Measurements from ENCODE around the gene UBE3C.
"Not testable (repeated sequence)": the region's sequence is repeated elsewhere in the genome, so short reads cannot be mapped to it uniquely, and the experiment has no call there.

The UBE3C gene

GRCh38 chr7:157155959-157156358 lies 17.2 kb downstream of the UBE3C start:
- Histone ChIP-seq H3K4me1 (ENCODE audit: control insufficient read depth, insufficient read depth, low read length) (no peaks in the 10 kb centered on the region), H3K4me3 (ENCODE audit: low read length) (no peak overlapping the region), H3K36me3 (ENCODE audit: control insufficient read depth, insufficient read depth, low read length) (no peaks in the 10 kb centered on the region), H3K27ac (ENCODE audit: low read depth, low read length) (no peak overlapping the region), H3K27me3 (ENCODE audit: control insufficient read depth, insufficient read depth, low read length) (no peaks in the 10 kb centered on the region), H3K9ac (ENCODE audit: low read length) (no peak overlapping the region)

- Histone ChIP-seq H3K9ac (ENCODE audit: low read length) (no peak overlapping the region), H3K27ac (ENCODE audit: low read depth, low read length) (no peak overlapping the region), H3K36me3 (ENCODE audit: control insufficient read depth, insufficient read depth, low read length) (no peaks in the 10 kb centered on the region), H3K27me3 (ENCODE audit: control insufficient read depth, insufficient read depth, low read length) (no peaks in the 10 kb centered on the region), H3K4me3 (ENCODE audit: low read length) (no peak overlapping the region), H3K4me1 (ENCODE audit: control insufficient read depth, insufficient read depth, low read length) (no peaks in the 10 kb centered on the region)
These were observed 19.7 kb downstream of the UBE3C start for GRCh38 chr7:157158400-157158799.

GRCh38 chr7:157159537-157159936 lies 20.8 kb downstream of the UBE3C start:
- not testable (repeated sequence) for H3K36me3 ChIP-seq (ENCODE audit: control insufficient read depth, insufficient read depth, low read length); H3K9ac ChIP-seq (ENCODE audit: low read length); H3K4me1 ChIP-seq (ENCODE audit: control insufficient read depth, insufficient read depth, low read length); H3K27ac ChIP-seq (ENCODE audit: low read depth, low read length); H3K4me3 ChIP-seq (ENCODE audit: low read length); H3K27me3 ChIP-seq (ENCODE audit: control insufficient read depth, insufficient read depth, low read length)

GRCh38 chr7:157160433-157160832 lies 21.7 kb downstream of the UBE3C start:
- H3K4me3 ChIP-seq (ENCODE audit: low read length) = no peak overlapping the region
- peaks cover 2% of the 10 kb centered on the region for H3K36me3 ChIP-seq (ENCODE audit: control insufficient read depth, insufficient read depth, low read length)
- no peaks in the 10 kb centered on the region for H3K27me3 ChIP-seq (ENCODE audit: control insufficient read depth, insufficient read depth, low read length)
- H3K4me1 ChIP-seq (ENCODE audit: control insufficient read depth, insufficient read depth, low read length) = no peaks in the 10 kb centered on the region
- no peak overlapping the region for H3K27ac ChIP-seq (ENCODE audit: low read depth, low read length)
- no peak overlapping the region for H3K9ac ChIP-seq (ENCODE audit: low read length)

- no peaks in the 10 kb centered on the region for H3K4me1 ChIP-seq (ENCODE audit: control insufficient read depth, insufficient read depth, low read length)
- no peak overlapping the region for H3K4me3 ChIP-seq (ENCODE audit: low read length)
- H3K27me3 ChIP-seq (ENCODE audit: control insufficient read depth, insufficient read depth, low read length) = no peaks in the 10 kb centered on the region
- no peak overlapping the region for H3K9ac ChIP-seq (ENCODE audit: low read length)
- H3K36me3 ChIP-seq (ENCODE audit: control insufficient read depth, insufficient read depth, low read length) = peaks cover 15% of the 10 kb centered on the region
- H3K27ac ChIP-seq (ENCODE audit: low read depth, low read length) = no peak overlapping the region
These were observed 27.3 kb downstream of the UBE3C start for GRCh38 chr7:157165987-157166386.

- no peak overlapping the region for H3K9ac ChIP-seq (ENCODE audit: low read length)
- H3K4me3 ChIP-seq (ENCODE audit: low read length) = no peak overlapping the region
- no peak overlapping the region for H3K27ac ChIP-seq (ENCODE audit: low read depth, low read length)
- no peaks in the 10 kb centered on the region for H3K27me3 ChIP-seq (ENCODE audit: control insufficient read depth, insufficient read depth, low read length)
- H3K4me1 ChIP-seq (ENCODE audit: control insufficient read depth, insufficient read depth, low read length) = no peaks in the 10 kb centered on the region
- peaks cover 22% of the 10 kb centered on the region for H3K36me3 ChIP-seq (ENCODE audit: control insufficient read depth, insufficient read depth, low read length)
These were observed 29.8 kb downstream of the UBE3C start for GRCh38 chr7:157168571-157168970.

- Histone ChIP-seq H3K4me1 (ENCODE audit: control insufficient read depth, insufficient read depth, low read length) (no peaks in the 10 kb centered on the region), H3K27me3 (ENCODE audit: control insufficient read depth, insufficient read depth, low read length) (no peaks in the 10 kb centered on the region), H3K4me3 (ENCODE audit: low read length) (no peak overlapping the region), H3K9ac (ENCODE audit: low read length) (no peak overlapping the region), H3K36me3 (ENCODE audit: control insufficient read depth, insufficient read depth, low read length) (peaks cover 20% of the 10 kb centered on the region), H3K27ac (ENCODE audit: low read depth, low read length) (no peak overlapping the region)
These were observed 38.0 kb downstream of the UBE3C start for GRCh38 chr7:157176771-157177170.

- H3K4me3 ChIP-seq (ENCODE audit: low read length) = no peak overlapping the region
- no peaks in the 10 kb centered on the region for H3K4me1 ChIP-seq (ENCODE audit: control insufficient read depth, insufficient read depth, low read length)
- H3K27me3 ChIP-seq (ENCODE audit: control insufficient read depth, insufficient read depth, low read length) = no peaks in the 10 kb centered on the region
- no peak overlapping the region for H3K27ac ChIP-seq (ENCODE audit: low read depth, low read length)
- H3K36me3 ChIP-seq (ENCODE audit: control insufficient read depth, insufficient read depth, low read length) = peaks cover 23% of the 10 kb centered on the region
- no peak overlapping the region for H3K9ac ChIP-seq (ENCODE audit: low read length)
These were observed 38.7 kb downstream of the UBE3C start for GRCh38 chr7:157177333-157177982.

GRCh38 chr7:157177983-157178381 lies 39.3 kb downstream of the UBE3C start:
- Histone ChIP-seq H3K36me3 (ENCODE audit: control insufficient read depth, insufficient read depth, low read length) (peaks cover 18% of the 10 kb centered on the region), H3K9ac (ENCODE audit: low read length) (no peak overlapping the region), H3K4me3 (ENCODE audit: low read length) (no peak overlapping the region), H3K27me3 (ENCODE audit: control insufficient read depth, insufficient read depth, low read length) (no peaks in the 10 kb centered on the region), H3K4me1 (ENCODE audit: control insufficient read depth, insufficient read depth, low read length) (no peaks in the 10 kb centered on the region), H3K27ac (ENCODE audit: low read depth, low read length) (no peak overlapping the region)

GRCh38 chr7:157183832-157184231 lies 45.1 kb downstream of the UBE3C start:
- Histone ChIP-seq H3K36me3 (ENCODE audit: control insufficient read depth, insufficient read depth, low read length) (peaks cover 21% of the 10 kb centered on the region), H3K4me3 (ENCODE audit: low read length) (no peak overlapping the region)

GRCh38 chr7:157188091-157188665 lies 49.5 kb downstream of the UBE3C start:
- Histone ChIP-seq H3K4me1 (ENCODE audit: control insufficient read depth, insufficient read depth, low read length) (no peaks in the 10 kb centered on the region), H3K36me3 (ENCODE audit: control insufficient read depth, insufficient read depth, low read length) (peaks cover 20% of the 10 kb centered on the region), H3K27me3 (ENCODE audit: control insufficient read depth, insufficient read depth, low read length) (no peaks in the 10 kb centered on the region), H3K9ac (ENCODE audit: low read length) (no peak overlapping the region), H3K27ac (ENCODE audit: low read depth, low read length) (no peak overlapping the region), H3K4me3 (ENCODE audit: low read length) (no peak overlapping the region)

More at GRCh38 chr7:157183832-157184231, 45.1 kb downstream of the UBE3C start:
- Histone ChIP-seq H3K4me1 (ENCODE audit: control insufficient read depth, insufficient read depth, low read length) (no peaks in the 10 kb centered on the region), H3K27ac (ENCODE audit: low read depth, low read length) (no peak overlapping the region), H3K9ac (ENCODE audit: low read length) (no peak overlapping the region), H3K27me3 (ENCODE audit: control insufficient read depth, insufficient read depth, low read length) (no peaks in the 10 kb centered on the region)

- Histone ChIP-seq H3K4me1 (ENCODE audit: control insufficient read depth, insufficient read depth, low read length) (no peaks in the 10 kb centered on the region), H3K36me3 (ENCODE audit: control insufficient read depth, insufficient read depth, low read length) (peaks cover 24% of the 10 kb centered on the region), H3K27me3 (ENCODE audit: control insufficient read depth, insufficient read depth, low read length) (no peaks in the 10 kb centered on the region), H3K4me3 (ENCODE audit: low read length) (no peak overlapping the region), H3K9ac (ENCODE audit: low read length) (no peak overlapping the region), H3K27ac (ENCODE audit: low read depth, low read length) (no peak overlapping the region)
These were observed 50.7 kb downstream of the UBE3C start for GRCh38 chr7:157189405-157189804.

- H3K4me3 ChIP-seq (ENCODE audit: low read length) = no peak overlapping the region
- H3K27ac ChIP-seq (ENCODE audit: low read depth, low read length) = no peak overlapping the region
- H3K36me3 ChIP-seq (ENCODE audit: control insufficient read depth, insufficient read depth, low read length) = peaks cover 22% of the 10 kb centered on the region
- no peaks in the 10 kb centered on the region for H3K4me1 ChIP-seq (ENCODE audit: control insufficient read depth, insufficient read depth, low read length)
- H3K9ac ChIP-seq (ENCODE audit: low read length) = no peak overlapping the region
- H3K27me3 ChIP-seq (ENCODE audit: control insufficient read depth, insufficient read depth, low read length) = no peaks in the 10 kb centered on the region
These were observed 54.1 kb downstream of the UBE3C start for GRCh38 chr7:157192861-157193260.
